Neural cell (in vitro differentiated cells): ENCODE results near the gene EXOC4.

Experiments
- EP300 ChIP-seq: fragments of 450-650 bp; conservative IDR thresholded peaks from 2 replicates; pipeline ENCODE4 v1.6.1; 2014; ENCODE audit warnings: antibody characterized with exemption, mild to moderate bottlenecking, moderate library complexity; ENCODE audit not compliant: poor library complexity, severe bottlenecking
- EZH2 ChIP-seq: fragments of 200-600, 300-800 bp; shearing (Covaris generic), sonication (generic); IDR thresholded peaks from 2 replicates; pipeline ENCODE4 v1.6.1; 2014; ENCODE audit warnings: antibody characterized with exemption, low read length, borderline replicate concordance, mild to moderate bottlenecking; ENCODE audit not compliant: insufficient read depth, poor library complexity, severe bottlenecking
- MXI1 ChIP-seq: fragments of 450-650 bp; conservative IDR thresholded peaks from 2 replicates; pipeline ENCODE4 v1.6.1; 2014; ENCODE audit warnings: antibody characterized with exemption, mild to moderate bottlenecking; ENCODE audit not compliant: poor library complexity, severe bottlenecking
- POLR2AphosphoS5 ChIP-seq: IDR thresholded peaks from 2 replicates; pipeline ENCODE4 v1.6.1; 2012
- RAD21 ChIP-seq: fragments of 450-650 bp; conservative IDR thresholded peaks from 2 replicates; pipeline ENCODE4 v1.6.1; 2014; ENCODE audit warnings: antibody characterized with exemption, mild to moderate bottlenecking, moderate library complexity
- SMC3 ChIP-seq: fragments of 450-650 bp; conservative IDR thresholded peaks from 2 replicates; pipeline ENCODE4 v1.6.1; 2014; ENCODE audit warnings: antibody characterized with exemption, mild to moderate bottlenecking, moderate library complexity; ENCODE audit not compliant: poor library complexity
- TAF1 ChIP-seq: IDR thresholded peaks from 2 replicates; pipeline ENCODE4 v1.6.1; 2012; ENCODE audit warnings: low read depth
- TF ChIP-seq, protein P1 (sequence below): fragments of 450-650 bp; IDR thresholded peaks from 2 replicates; pipeline ENCODE4 v1.5.1; 2014; ENCODE audit warnings: antibody characterized with exemption, mild to moderate bottlenecking, moderate library complexity; ENCODE audit not compliant: poor library complexity, severe bottlenecking
- TF ChIP-seq, protein P2 (sequence below): IDR thresholded peaks from 2 replicates; pipeline ENCODE4 v1.6.1; 2012; ENCODE audit warnings: borderline replicate concordance

DNA sequence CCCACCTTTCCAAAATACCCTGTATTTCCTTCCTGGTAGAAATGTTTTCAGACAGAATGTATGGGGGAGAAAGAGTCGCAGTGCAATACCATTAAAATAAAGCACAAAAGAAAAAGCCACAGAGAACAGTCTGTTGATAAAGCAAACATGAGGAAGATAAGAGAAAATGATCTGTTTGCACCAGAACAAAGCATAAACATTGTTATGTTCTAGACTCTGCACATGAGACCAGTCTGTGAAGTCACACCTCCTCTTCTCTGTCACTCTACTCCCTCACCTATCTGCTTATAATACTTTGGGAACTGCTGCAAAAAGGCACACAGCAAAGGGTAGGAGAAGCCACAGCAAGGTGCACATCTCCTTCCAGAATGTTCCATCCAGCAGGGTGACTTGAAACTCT is 807.0 kb downstream of the EXOC4 start:
- TF ChIP-seq EZH2: no peak
- TF ChIP-seq SMC3: no peak
- no peak for TF ChIP-seq POLR2AphosphoS5
- no peak for TF ChIP-seq TAF1
- TF ChIP-seq, protein P1, sequence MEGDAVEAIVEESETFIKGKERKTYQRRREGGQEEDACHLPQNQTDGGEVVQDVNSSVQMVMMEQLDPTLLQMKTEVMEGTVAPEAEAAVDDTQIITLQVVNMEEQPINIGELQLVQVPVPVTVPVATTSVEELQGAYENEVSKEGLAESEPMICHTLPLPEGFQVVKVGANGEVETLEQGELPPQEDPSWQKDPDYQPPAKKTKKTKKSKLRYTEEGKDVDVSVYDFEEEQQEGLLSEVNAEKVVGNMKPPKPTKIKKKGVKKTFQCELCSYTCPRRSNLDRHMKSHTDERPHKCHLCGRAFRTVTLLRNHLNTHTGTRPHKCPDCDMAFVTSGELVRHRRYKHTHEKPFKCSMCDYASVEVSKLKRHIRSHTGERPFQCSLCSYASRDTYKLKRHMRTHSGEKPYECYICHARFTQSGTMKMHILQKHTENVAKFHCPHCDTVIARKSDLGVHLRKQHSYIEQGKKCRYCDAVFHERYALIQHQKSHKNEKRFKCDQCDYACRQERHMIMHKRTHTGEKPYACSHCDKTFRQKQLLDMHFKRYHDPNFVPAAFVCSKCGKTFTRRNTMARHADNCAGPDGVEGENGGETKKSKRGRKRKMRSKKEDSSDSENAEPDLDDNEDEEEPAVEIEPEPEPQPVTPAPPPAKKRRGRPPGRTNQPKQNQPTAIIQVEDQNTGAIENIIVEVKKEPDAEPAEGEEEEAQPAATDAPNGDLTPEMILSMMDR: no peak
- no peak for TF ChIP-seq RAD21
- TF ChIP-seq, protein P2, sequence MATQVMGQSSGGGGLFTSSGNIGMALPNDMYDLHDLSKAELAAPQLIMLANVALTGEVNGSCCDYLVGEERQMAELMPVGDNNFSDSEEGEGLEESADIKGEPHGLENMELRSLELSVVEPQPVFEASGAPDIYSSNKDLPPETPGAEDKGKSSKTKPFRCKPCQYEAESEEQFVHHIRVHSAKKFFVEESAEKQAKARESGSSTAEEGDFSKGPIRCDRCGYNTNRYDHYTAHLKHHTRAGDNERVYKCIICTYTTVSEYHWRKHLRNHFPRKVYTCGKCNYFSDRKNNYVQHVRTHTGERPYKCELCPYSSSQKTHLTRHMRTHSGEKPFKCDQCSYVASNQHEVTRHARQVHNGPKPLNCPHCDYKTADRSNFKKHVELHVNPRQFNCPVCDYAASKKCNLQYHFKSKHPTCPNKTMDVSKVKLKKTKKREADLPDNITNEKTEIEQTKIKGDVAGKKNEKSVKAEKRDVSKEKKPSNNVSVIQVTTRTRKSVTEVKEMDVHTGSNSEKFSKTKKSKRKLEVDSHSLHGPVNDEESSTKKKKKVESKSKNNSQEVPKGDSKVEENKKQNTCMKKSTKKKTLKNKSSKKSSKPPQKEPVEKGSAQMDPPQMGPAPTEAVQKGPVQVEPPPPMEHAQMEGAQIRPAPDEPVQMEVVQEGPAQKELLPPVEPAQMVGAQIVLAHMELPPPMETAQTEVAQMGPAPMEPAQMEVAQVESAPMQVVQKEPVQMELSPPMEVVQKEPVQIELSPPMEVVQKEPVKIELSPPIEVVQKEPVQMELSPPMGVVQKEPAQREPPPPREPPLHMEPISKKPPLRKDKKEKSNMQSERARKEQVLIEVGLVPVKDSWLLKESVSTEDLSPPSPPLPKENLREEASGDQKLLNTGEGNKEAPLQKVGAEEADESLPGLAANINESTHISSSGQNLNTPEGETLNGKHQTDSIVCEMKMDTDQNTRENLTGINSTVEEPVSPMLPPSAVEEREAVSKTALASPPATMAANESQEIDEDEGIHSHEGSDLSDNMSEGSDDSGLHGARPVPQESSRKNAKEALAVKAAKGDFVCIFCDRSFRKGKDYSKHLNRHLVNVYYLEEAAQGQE: no peak
- no peak for TF ChIP-seq MXI1
- no peak for TF ChIP-seq EP300
